Cardiac septum (tissue), 1 donor: Measurements from ENCODE around the gene ERICH6. TPM values are rescaled to one million over a fixed set of nuclear protein-coding genes. Genes with fewer than 3 reads are reported as not detected.

Experiments used
- DNase-seq: peaks from one replicate; pipeline ENCODE4 v3.0.0-alpha.2; 2020; ENCODE audit warnings: low spot score
- intact Hi-C: fragments of 100-400 bp; cut with DNase I; formaldehyde crosslinking; loops from one replicate; pipeline ENCODE4 v1.14.0; 2022
- total RNA-seq: library from RNA; stranded (reverse); fragmentation: NEBNext Ultra II Directional; extraction: Animal tissue kit (Norgen Biotek cat#: 25700); gene quantifications from one replicate; pipeline ENCODE4 v1.2.1, GENCODE V29; 2021
- donor health status: DM: no; HTN: no; CAD: no.

The ERICH6 gene
- total RNA-seq, 1 donor from 2014 or later = 0.19 TPM

- intact Hi-C loops = no loop called here
Observed at GRCh38 chr3:150737874-150738679, 34.4 kb upstream of the ERICH6 start.

GRCh38 chr3:150736903-150737832 lies 33.4 kb upstream of the ERICH6 start:
- DNase-seq = no peak
- intact Hi-C loops = no loop called here

More at GRCh38 chr3:150737874-150738679, 34.4 kb upstream of the ERICH6 start:
- no peak for DNase-seq

GRCh38 chr3:150736316-150736719 lies 32.6 kb upstream of the ERICH6 start:
- no peak for DNase-seq
- intact Hi-C loops = no loop called here

DNA sequence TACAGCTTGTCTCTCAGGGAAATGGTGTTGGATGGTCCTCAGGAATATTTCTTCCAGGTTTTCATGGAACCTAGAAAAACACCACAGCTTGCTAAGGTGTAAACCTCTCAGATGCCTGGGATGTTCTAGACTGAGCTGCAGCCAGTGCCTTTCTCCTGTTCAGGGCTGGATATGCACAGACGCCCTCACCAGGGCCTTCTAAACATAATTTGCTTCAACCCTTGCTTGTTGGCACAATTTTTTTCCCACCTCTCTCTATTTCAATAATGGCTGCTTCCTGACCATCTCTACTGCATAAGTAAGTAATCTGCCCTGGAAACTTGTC lies 31.0 kb upstream of the ERICH6 start:
- DNase-seq = no peak
- intact Hi-C loops = no loop called here

- no peak for DNase-seq
Observed at GRCh38 chr3:150733936-150734794, 30.4 kb upstream of the ERICH6 start.

DNA sequence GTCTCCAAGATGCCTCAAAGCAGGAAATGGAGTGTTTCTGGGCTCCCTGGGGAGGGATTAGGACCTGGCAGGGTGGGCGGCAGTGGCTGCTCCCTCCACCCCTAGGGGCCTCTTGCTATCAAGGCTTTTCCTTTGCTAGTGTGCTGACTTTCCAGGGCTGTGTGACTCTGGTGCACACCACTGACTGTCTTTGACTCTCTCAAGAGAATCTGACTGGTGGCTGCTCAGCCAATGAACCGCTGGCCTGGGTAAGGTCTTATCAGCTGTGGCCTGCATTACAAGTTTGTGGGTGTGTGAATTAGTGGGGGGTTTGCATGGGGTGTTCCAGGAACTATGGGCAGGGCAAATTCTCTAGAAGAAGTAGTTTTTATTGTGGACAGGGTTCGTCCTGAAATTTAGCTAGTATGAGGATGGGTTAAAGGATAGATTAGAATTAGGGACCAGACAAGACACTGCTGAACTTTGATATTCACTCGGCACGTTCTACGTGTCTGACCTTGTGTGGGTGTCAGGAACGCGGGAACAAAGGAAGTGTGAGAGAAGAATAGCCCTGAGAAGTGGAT lies 29.7 kb upstream of the ERICH6 start:
- intact Hi-C loops = loop anchor here (2.0 kb wide), 1 partner anchor 29 kb away; the partner anchor contains the start of gene SIAH2
- no peak for DNase-seq

More at GRCh38 chr3:150733936-150734794, 30.4 kb upstream of the ERICH6 start:
- intact Hi-C loops = loop anchor here (2.0 kb wide), 1 partner anchor 29 kb away; the partner anchor contains the start of gene SIAH2

- intact Hi-C loops = no loop called here
- no peak for DNase-seq
Observed at GRCh38 chr3:150729682-150730360, 26.1 kb upstream of the ERICH6 start.

GRCh38 chr3:150727653-150728502 lies 24.2 kb upstream of the ERICH6 start:
- DNase-seq = no peak

GRCh38 chr3:150725548-150725947 lies 21.8 kb upstream of the ERICH6 start:
- DNase-seq = no peak
- intact Hi-C loops = no loop called here

More at GRCh38 chr3:150727653-150728502, 24.2 kb upstream of the ERICH6 start:
- intact Hi-C loops = no loop called here

DNA sequence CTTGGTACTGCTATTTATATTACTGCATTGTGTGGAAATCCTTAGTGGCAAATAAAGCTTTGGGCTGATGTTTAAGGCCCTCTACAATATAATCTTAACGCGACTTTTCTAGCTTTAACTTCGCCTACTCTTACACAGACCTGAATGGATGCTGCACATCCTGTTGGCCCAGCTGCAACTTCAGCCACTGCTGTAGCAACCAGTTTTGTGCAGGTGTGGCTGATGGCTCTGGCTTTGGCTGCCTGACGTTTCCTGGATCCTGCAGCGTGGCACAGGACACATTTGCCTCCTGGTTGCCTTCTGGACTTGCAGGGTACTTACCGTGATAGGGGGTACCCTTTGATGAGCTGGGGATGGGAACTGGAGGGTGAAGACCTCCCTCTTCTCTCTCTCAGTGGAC lies 20.2 kb upstream of the ERICH6 start:
- no peak for DNase-seq
- intact Hi-C loops = loop anchor here (5.0 kb wide), 2 partner anchors 38 to 358 kb away; partner anchors contain the start of gene SIAH2

DNA sequence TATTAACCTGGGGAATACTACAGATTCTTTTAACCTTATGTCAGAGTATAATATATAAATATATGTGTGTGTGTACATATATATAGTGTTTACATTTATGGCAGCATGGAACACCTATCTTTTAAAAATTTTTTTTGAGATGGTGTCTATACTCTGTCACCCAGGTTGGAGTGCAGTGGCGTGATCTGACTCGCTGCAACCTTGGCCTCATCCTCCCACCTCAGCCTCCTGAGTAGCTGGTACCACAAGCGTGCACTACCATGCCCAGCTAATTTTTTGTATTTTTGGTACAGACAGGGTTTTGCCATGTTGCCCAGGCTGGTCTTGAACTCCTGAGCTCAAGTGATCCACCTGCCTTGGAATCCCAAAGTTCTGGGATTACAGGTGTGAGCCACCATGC lies 18.5 kb upstream of the ERICH6 start:
- intact Hi-C loops = loop anchor here (5.0 kb wide), 2 partner anchors 40 to 360 kb away; partner anchors contain the start of gene SIAH2
- no peak for DNase-seq

- intact Hi-C loops = loop anchor here (2.0 to 5.0 kb wide), 4 partner anchors 41 to 425 kb away; partner anchors contain the start of gene SIAH2
Observed at GRCh38 chr3:150721285-150722130, 17.8 kb upstream of the ERICH6 start.

GRCh38 chr3:150720444-150720843 lies 16.7 kb upstream of the ERICH6 start:
- intact Hi-C loops = loop anchor here (2.0 to 5.0 kb wide), 4 partner anchors 42 to 426 kb away; partner anchors contain the start of gene SIAH2
- DNase-seq = no peak

More at GRCh38 chr3:150721285-150722130, 17.8 kb upstream of the ERICH6 start:
- DNase-seq = no peak

DNA sequence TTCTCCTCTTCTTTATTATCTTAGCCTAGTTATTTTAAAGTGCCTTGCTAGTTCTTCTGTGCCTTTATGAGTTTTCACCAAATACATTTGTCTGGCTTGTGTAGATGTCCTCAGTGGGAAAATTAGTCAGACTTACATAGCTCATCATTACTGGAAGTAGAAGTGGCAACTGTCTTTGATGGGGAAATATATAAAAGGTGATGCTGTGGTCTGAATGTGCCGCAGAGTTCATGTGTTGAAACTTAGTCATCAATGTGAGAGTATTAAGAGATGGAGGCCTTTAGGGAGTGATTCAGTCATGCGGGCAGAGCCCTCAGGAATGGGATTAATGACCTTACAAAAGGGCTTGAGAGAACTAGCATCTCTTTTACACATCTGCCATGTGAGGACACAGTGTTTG lies 6.4 kb upstream of the ERICH6 start:
- intact Hi-C loops = no loop called here
- no peak for DNase-seq

DNA sequence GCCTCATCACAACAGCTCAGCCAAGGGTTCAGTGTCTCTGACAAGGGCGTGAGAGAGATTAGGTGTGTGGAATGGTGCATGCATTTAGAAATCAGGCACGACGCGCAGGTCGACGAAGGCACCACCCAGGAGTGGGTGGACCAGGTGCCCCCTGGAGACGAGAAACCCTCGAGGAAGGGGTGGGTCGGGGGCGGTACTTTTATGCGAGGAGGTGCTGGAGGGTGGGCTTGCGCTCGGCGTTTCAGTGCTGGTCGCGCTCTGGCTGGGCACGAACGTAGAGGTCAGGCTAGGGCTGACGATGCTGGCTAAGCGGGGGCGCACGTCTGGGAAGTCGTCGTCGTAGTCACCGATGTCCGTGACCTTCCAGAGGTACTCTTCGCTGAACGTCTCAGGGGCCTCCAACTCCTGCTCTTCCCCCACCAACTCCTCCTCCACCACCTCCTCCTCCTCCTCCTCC lies 393 bp downstream of the ERICH6 start:
- intact Hi-C loops = no loop called here
- DNase-seq = no peak

DNA sequence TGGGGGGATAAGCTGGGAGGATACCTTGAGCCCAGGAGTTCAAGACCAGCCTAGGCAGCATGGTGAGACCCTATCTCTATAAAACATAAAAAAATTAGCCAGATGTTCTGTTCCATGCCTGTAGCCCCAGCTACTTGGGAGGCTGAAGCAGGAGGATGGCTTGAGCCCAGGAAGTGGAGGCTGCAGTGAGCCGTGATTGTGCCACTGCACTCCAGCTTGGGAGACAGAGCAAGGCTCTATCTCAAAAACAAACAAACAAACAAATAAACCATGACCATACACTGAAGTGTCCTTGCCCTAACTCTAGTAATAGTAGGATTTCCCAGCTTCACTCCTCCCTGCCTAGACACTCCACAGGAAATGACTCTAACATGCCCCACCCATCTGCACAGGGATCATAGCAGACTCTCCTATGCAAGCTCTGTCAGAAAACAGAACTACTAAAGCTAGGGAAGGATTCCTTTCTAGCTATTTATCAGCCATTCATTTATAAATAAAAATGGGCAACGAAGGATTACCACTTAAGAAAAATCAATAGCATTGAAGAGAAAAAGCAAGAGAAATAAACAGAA lies 4.6 kb downstream of the ERICH6 start:
- intact Hi-C loops = no loop called here

More for the DNA sequence above, 4.6 kb downstream of the ERICH6 start:
- DNase-seq = no peak
